ENCODE measurements around the gene ZNF148.

Gene ZNF148

DNA sequence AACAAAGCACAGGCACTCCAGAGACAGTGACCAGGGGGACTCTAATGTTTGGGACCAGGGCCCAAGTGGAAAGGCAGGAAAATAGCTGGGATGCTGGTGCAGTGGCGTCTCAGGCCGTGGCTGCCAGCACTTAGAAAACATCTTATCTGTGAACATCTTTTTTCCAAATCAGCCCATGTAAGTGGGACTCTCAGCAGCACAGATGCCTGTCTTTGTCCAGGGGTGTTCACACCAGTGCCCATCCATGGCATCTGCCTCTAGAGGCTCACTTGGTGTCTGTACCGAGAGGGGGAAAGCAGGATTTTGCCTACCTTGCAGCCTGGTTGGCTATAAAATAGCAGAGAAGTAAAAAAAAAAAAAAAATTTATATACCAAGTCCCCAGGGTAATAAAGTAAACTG is 189.3 kb downstream of the ZNF148 start:
- DNase-seq = no peak

- DNase-seq = no peak
Measured at GRCh38 chr3:125179884-125180240, 195.3 kb downstream of the ZNF148 start.

GRCh38 chr3:125179143-125179883 is 195.8 kb downstream of the ZNF148 start:
- no peak for DNase-seq

GRCh38 chr3:125177746-125178145 is 197.4 kb downstream of the ZNF148 start:
- DNase-seq = no peak

Measured in NCI-H526 treated with DMSO at 0.1 percent for 48 hours (cell line).